Erythroblast (primary cell): ENCODE data around the gene PRPSAP1.

Experiments used
- GATA1 ChIP-seq: IDR thresholded peaks from 2 replicates; pipeline ENCODE4 v1.6.1; 2011; ENCODE audit warnings: low read depth, mild to moderate bottlenecking, control low read depth, low read length, moderate library complexity
- POLR2A ChIP-seq: IDR thresholded peaks from 2 replicates; pipeline ENCODE4 v1.6.1; 2011; ENCODE audit warnings: mild to moderate bottlenecking, low read length

DNA sequence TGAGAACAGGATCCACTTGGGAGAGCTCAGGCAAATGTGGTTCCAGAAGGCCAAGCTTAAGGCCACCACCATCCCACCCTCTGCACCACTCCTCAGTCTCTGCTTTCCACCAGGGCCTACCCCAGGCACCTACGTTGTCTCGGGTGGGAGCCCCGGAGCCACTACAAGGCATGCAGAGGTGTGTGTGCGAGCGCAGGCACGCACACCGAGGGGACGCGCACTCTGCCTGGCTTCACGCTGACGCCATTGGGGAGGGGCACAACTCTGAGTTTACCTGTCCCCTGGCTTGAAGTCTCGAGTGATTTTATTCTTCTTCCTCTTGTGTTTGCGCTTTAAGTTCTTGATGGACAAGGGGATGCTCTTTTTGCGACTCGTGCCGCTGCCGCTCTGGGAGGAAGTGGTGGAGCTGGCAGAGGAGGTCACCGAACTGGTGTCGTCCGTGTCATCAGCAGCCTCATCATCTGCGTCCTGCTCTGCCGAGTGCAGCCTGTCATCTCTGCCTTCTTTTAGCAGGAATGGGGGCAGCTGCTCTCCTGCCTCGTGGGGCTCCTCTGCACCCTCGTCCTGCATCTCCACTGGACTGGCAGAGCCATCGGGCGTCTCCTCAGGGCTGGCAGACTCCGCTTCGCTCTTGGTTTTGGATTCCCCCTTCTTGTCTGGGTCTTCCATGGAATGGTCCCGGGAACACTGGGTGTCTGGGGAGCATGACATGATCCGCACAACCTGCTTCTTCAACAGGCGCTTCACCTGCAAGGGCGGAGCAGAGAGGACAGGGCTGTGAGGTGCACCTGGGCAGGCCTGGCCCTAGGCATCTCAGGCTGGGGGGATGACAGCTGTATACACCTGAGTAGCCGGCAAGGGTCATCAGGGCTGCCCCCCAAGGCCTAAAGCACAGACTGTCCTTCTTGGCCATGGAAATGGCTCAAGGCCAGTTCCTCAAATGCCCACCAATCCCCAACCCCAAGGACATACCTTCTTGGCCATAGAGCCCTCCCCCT, 45.8 kb upstream of the PRPSAP1 start:
- TF ChIP-seq POLR2A = no peak
- TF ChIP-seq GATA1 = no peak
